ENCODE results near the gene OSGIN1. TPM values are rescaled to one million over a fixed set of nuclear protein-coding genes. Genes with fewer than 3 reads are reported as not detected.
A peak's percentile ranks its signal among the peaks of the same experiment; 100 is the strongest.

Gene OSGIN1
- total and polyA plus RNA-seq, 12 donors, result 3.2 to 14.5 (median 5.5) TPM

GRCh38 chr16:83960521-83961249 is 7.6 kb downstream of the OSGIN1 start:
- Histone ChIP-seq H3K36me3 (peaks cover 0 to 63% (median 5%) of the 10 kb centered on the region in 9 donors), H3K27me3 (no peaks in the 10 kb centered on the region), H3K27ac (peak overlapping the region in 3 of 10 donors; percentile 57 to 72 (median 69)), H3K4me1 (peaks cover 0 to 31% (median 7%) of the 10 kb centered on the region in 9 donors), H3K4me3 (no peak overlapping the region), H3K9me3 (no peaks in the 10 kb centered on the region)
- TF ChIP-seq CTCF (IDR thresholded peaks at IDR 0.05), result no peak
- intact Hi-C loops (cut with DNase I), result loop anchor here in 6 of 10 donors (5.0 to 10.0 kb wide), 4 partner anchors 102 to 524 kb away; partner anchors contain the start of gene TAF1C (in 2 of the 6)
- no peak for DNase-seq
- WGBS, 2 donors, result 91 to 96% methylated on average over 29 of the region's 29 CpGs
- ATAC-seq, result no peak

- DNase-seq (no peak), ATAC-seq (no peak)
- TF ChIP-seq CTCF (IDR thresholded peaks at IDR 0.05), result no peak
- H3K36me3 ChIP-seq, result peaks cover 0 to 72% (median 5%) of the 10 kb centered on the region in 9 donors
- 92 to 93% methylated on average over 5 of the region's 5 CpGs for WGBS, 2 donors
- H3K9me3 ChIP-seq, result no peaks in the 10 kb centered on the region
- intact Hi-C loops (cut with DNase I), result loop anchor here in 6 of 10 donors (5.0 to 10.0 kb wide), 4 partner anchors 101 to 523 kb away; partner anchors contain the start of gene TAF1C (in 2 of the 6)
- no peaks in the 10 kb centered on the region for H3K27me3 ChIP-seq
- H3K4me3 ChIP-seq, result no peak overlapping the region
- H3K4me1 ChIP-seq, result peaks cover 0 to 31% (median 4%) of the 10 kb centered on the region in 9 donors
- H3K27ac ChIP-seq, result no peak overlapping the region
Observed at GRCh38 chr16:83961591-83961990, 8.6 kb downstream of the OSGIN1 start.

- no peak for TF ChIP-seq CTCF (IDR thresholded peaks at IDR 0.05)
- H3K36me3 ChIP-seq, result peaks cover 0 to 66% (median 5%) of the 10 kb centered on the region in 9 donors
- intact Hi-C loops (cut with DNase I), result loop anchor here in 7 of 10 donors (2.0 to 10.0 kb wide), 5 partner anchors 99 to 521 kb away; partner anchors contain the start of gene TAF1C (in 2 of the 7)
- H3K27ac ChIP-seq, result peak overlapping the region; percentile 20 to 87 (median 72)
- no peaks in the 10 kb centered on the region for H3K9me3 ChIP-seq
- peaks cover 0 to 30% (median 4%) of the 10 kb centered on the region in 9 donors for H3K4me1 ChIP-seq
- ATAC-seq (peak in 7 of 8 donors; percentile 19 to 87 (median 80)), DNase-seq (no peak)
- no peak overlapping the region for H3K4me3 ChIP-seq
- H3K27me3 ChIP-seq, result peaks cover 0 to 6% (median 0%) of the 10 kb centered on the region in 7 donors
- 78% methylated on average over 22 of the region's 22 CpGs for WGBS, 2 donors
Observed at GRCh38 chr16:83963277-83964119, 10.5 kb downstream of the OSGIN1 start.

Measured in heart right ventricle (tissue), 16 donors.